Loucy (cell line): ENCODE data around the gene NHEJ1.

Experiments
- CTCF ChIP-seq: fragments of 200-600 bp; sonication (generic); conservative IDR thresholded peaks from 2 replicates; pipeline ENCODE4 v1.5.1; 2014; ENCODE audit warnings: mild to moderate bottlenecking, antibody characterized with exemption, low read length
- EZH2phosphoT487 ChIP-seq: fragments of 200-600 bp; IDR thresholded peaks from 2 replicates; pipeline ENCODE4 v1.6.1; 2018; ENCODE audit warnings: antibody characterized with exemption, mild to moderate bottlenecking, moderate library complexity, borderline replicate concordance

- no peak for TF ChIP-seq CTCF
- TF ChIP-seq EZH2phosphoT487 = no peak
These were observed 31.0 kb downstream of the NHEJ1 start for GRCh38 chr2:219129589-219129988.
